Transverse colon (tissue), 4 donors: ENCODE results near the gene DCHS2. TPM values are rescaled to one million over a fixed set of nuclear protein-coding genes. Genes with fewer than 3 reads are reported as not detected.
A peak's percentile ranks its signal among the peaks of the same experiment; 100 is the strongest.

Experiments used
- DNase-seq: peaks from one replicate; pipeline ENCODE4 v3.0.0-alpha.2; 2019
- H3K27ac ChIP-seq, 4 donors: fragments of 200-600 bp; sonication (generic); 2 replicates each; pipeline ENCODE4 v1.5.1; 2016 to 2018; ENCODE audit warnings: inconsistent platforms in 4 of 4
- H3K27me3 ChIP-seq: fragments of 200-600 bp; sonication (generic); 2 replicates; pipeline ENCODE4 v1.5.1; 2017; ENCODE audit warnings: inconsistent platforms
- H3K36me3 ChIP-seq, 4 donors: fragments of 200-600 bp; sonication (generic); 2 replicates each; pipeline ENCODE4 v1.5.1; 2017 to 2019; ENCODE audit warnings: inconsistent platforms in 4 of 4
- H3K4me1 ChIP-seq, 4 donors: fragments of 200-600 bp; sonication (generic); 2 replicates each; pipeline ENCODE4 v1.5.1; 2017 to 2020; ENCODE audit warnings: inconsistent platforms in 4 of 4
- H3K4me3 ChIP-seq, 4 donors: fragments of 200-600 bp; sonication (generic); 1 replicate in 1 of 4; 2 replicates in 3 of 4; pipeline versions ENCODE4 v1.5.1 to v1.6.1; 2017 to 2019; ENCODE audit warnings: inconsistent platforms in 4 of 4
- H3K9me3 ChIP-seq, 2 donors: fragments of 200-600 bp; sonication (generic); 2 replicates each; pipeline ENCODE4 v1.5.1; 2017 to 2019; ENCODE audit warnings: inconsistent platforms in 2 of 2
- EP300 ChIP-seq: sonication (generic); formaldehyde crosslinking; IDR thresholded peaks from one replicate; pipeline ENCODE4 v1.6.1; 2017; ENCODE audit warnings: antibody characterized with exemption, low read depth
- POLR2A ChIP-seq: fragments of 450-650 bp; IDR thresholded peaks from one replicate; pipeline ENCODE4 v1.6.1; 2016; ENCODE audit warnings: antibody characterized with exemption, mild to moderate bottlenecking, moderate library complexity
- POLR2AphosphoS5 ChIP-seq, 3 donors: sonication (generic); formaldehyde crosslinking; IDR thresholded peaks; one replicate each; pipeline ENCODE4 v1.6.1; 2016; ENCODE audit warnings: antibody characterized with exemption in 3 of 3
- WGBS, 2 donors: methylation state at CpG; one replicate each; pipeline ENCODE4 v1.1.5; 2018; ENCODE audit warnings: low coverage in 1 of 2; 5-methylcytosine and 5-hydroxymethylcytosine counted together
- in situ Hi-C, 4 donors: fragments of 200-750 bp; cut with MboI; loops; one replicate each; pipeline versions ENCODE4 v1.15.0 to v1.15.1; 2017; ENCODE audit warnings: low sequenced_read_pairs in 3 of 4, low pct_ligation_motif_present in 1 of 4, low pct_unique_long_range_greater_than_20kb in 1 of 4
- intact Hi-C: fragments of 100-400 bp; cut with DNase I; formaldehyde crosslinking; loops from one replicate; pipeline ENCODE4 v1.15.1; 2023; ENCODE audit warnings: low total_unique reads
- total RNA-seq, 4 donors: library from RNA; depleted of rRNA; stranded (reverse); fragments of >200 nt; gene quantifications; one replicate each; pipeline ENCODE4 v1.1.0, GENCODE V29; 2016
- TF ChIP-seq, protein P1 (sequence below), 5 experiments: fragments of 200-600 bp in 3 of 5; fragments of 450-650 bp in 2 of 5; sonication (generic) in 3 of 5; IDR thresholded peaks; 1 replicate in 2 of 5; 2 replicates in 3 of 5; pipeline ENCODE4 v1.5.1; 2016 to 2017; ENCODE audit warnings: antibody characterized with exemption in 5 of 5, inconsistent platforms in 3 of 5, mild to moderate bottlenecking in 2 of 5, moderate library complexity in 1 of 5

DCHS2 gene
- total RNA-seq, 4 donors from 2014 or later: 0.60 to 20.6 (median 2.9) TPM

GRCh38 chr4:154360491-154360890 lies 131.1 kb downstream of the DCHS2 start:
- TF ChIP-seq POLR2A (no peak), EP300 (no peak), POLR2AphosphoS5 (IDR thresholded peaks at IDR 0.05) (no peak)
- TF ChIP-seq, protein P1, sequence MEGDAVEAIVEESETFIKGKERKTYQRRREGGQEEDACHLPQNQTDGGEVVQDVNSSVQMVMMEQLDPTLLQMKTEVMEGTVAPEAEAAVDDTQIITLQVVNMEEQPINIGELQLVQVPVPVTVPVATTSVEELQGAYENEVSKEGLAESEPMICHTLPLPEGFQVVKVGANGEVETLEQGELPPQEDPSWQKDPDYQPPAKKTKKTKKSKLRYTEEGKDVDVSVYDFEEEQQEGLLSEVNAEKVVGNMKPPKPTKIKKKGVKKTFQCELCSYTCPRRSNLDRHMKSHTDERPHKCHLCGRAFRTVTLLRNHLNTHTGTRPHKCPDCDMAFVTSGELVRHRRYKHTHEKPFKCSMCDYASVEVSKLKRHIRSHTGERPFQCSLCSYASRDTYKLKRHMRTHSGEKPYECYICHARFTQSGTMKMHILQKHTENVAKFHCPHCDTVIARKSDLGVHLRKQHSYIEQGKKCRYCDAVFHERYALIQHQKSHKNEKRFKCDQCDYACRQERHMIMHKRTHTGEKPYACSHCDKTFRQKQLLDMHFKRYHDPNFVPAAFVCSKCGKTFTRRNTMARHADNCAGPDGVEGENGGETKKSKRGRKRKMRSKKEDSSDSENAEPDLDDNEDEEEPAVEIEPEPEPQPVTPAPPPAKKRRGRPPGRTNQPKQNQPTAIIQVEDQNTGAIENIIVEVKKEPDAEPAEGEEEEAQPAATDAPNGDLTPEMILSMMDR (IDR thresholded peaks at IDR 0.05): no peak
- no peaks in the 10 kb centered on the region for H3K27me3 ChIP-seq
- in situ Hi-C loops: no loop called here
- H3K4me3 ChIP-seq: no peak overlapping the region
- no peaks in the 10 kb centered on the region for H3K36me3 ChIP-seq
- WGBS, 2 donors: 17 to 29% methylated on average over 2 of the region's 2 CpGs
- DNase-seq: no peak
- H3K27ac ChIP-seq: no peak overlapping the region
- intact Hi-C loops: no loop called here
- H3K9me3 ChIP-seq: no peaks in the 10 kb centered on the region
- H3K4me1 ChIP-seq: no peaks in the 10 kb centered on the region

DNA sequence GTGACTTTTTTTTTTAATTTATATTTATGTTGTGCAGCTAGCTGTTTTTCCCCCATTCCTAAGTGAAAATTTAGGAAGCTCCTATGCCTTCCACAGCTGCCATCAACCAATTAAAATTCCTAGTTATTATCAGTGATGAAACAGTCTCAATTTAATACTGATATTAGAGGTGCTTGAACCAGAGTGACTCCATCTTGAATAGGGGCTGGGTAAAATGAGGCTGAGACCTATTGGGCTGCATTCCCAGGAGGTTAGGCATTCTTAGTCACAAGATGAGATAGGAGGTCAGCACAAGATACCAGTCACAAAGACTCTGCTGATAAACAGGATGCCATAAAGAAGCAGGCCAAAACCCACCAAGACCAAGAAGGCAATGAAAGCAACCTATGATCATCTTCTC lies 136.7 kb downstream of the DCHS2 start:
- in situ Hi-C loops: no loop called here
- H3K9me3 ChIP-seq: no peaks in the 10 kb centered on the region
- no peaks in the 10 kb centered on the region for H3K27me3 ChIP-seq
- DNase-seq: no peak
- no peak for TF ChIP-seq EP300
- no peak for TF ChIP-seq POLR2AphosphoS5 (IDR thresholded peaks at IDR 0.05)
- TF ChIP-seq, protein P1 (IDR thresholded peaks at IDR 0.05): no peak
- no peak for TF ChIP-seq POLR2A
- H3K27ac ChIP-seq: no peak overlapping the region
- no peaks in the 10 kb centered on the region for H3K36me3 ChIP-seq
- intact Hi-C loops: no loop called here
- no peaks in the 10 kb centered on the region for H3K4me1 ChIP-seq
- H3K4me3 ChIP-seq: no peak overlapping the region

GRCh38 chr4:154349829-154350228 lies 141.8 kb downstream of the DCHS2 start:
- DNase-seq: no peak
- Histone ChIP-seq H3K27me3 (no peaks in the 10 kb centered on the region), H3K27ac (no peak overlapping the region), H3K9me3 (no peaks in the 10 kb centered on the region), H3K4me3 (no peak overlapping the region), H3K4me1 (no peaks in the 10 kb centered on the region), H3K36me3 (no peaks in the 10 kb centered on the region)
- 20 to 59% methylated on average over 1 to 2 of the region's 2 CpGs for WGBS, 2 donors
- TF ChIP-seq, protein P1 (IDR thresholded peaks at IDR 0.05): peak in 2 of 5 experiments; percentile 12 to 23
- TF ChIP-seq POLR2AphosphoS5 (IDR thresholded peaks at IDR 0.05): no peak
- no peak for TF ChIP-seq EP300
- no peak for TF ChIP-seq POLR2A
- in situ Hi-C loops (no loop called here), intact Hi-C loops (no loop called here)

GRCh38 chr4:154348657-154349056 lies 142.9 kb downstream of the DCHS2 start:
- WGBS, 2 donors: 69 to 80% methylated on average over 1 to 3 of the region's 3 CpGs
- no peak overlapping the region for H3K4me3 ChIP-seq
- no peaks in the 10 kb centered on the region for H3K36me3 ChIP-seq
- H3K27me3 ChIP-seq: no peaks in the 10 kb centered on the region
- TF ChIP-seq POLR2AphosphoS5 (IDR thresholded peaks at IDR 0.05): no peak
- TF ChIP-seq EP300: no peak
- TF ChIP-seq, protein P1 (IDR thresholded peaks at IDR 0.05): no peak
- no peak for TF ChIP-seq POLR2A
- H3K4me1 ChIP-seq: no peaks in the 10 kb centered on the region
- no peak overlapping the region for H3K27ac ChIP-seq
- DNase-seq: no peak
- in situ Hi-C loops (no loop called here), intact Hi-C loops (no loop called here)
- H3K9me3 ChIP-seq: no peaks in the 10 kb centered on the region
